UCSD-AML1 (cell line): ENCODE measurements around the gene CATSPER2.
"Not testable (repeated sequence)": the region's sequence is repeated elsewhere in the genome, so short reads cannot be mapped to it uniquely, and the experiment has no call there.

ENCODE experiments used
- DNase-seq: peaks from one replicate; lab custom pipeline; 2025; ENCODE audit not compliant: unreplicated experiment; lab: John Stamatoyannopoulos, UW

Gene CATSPER2

DNA sequence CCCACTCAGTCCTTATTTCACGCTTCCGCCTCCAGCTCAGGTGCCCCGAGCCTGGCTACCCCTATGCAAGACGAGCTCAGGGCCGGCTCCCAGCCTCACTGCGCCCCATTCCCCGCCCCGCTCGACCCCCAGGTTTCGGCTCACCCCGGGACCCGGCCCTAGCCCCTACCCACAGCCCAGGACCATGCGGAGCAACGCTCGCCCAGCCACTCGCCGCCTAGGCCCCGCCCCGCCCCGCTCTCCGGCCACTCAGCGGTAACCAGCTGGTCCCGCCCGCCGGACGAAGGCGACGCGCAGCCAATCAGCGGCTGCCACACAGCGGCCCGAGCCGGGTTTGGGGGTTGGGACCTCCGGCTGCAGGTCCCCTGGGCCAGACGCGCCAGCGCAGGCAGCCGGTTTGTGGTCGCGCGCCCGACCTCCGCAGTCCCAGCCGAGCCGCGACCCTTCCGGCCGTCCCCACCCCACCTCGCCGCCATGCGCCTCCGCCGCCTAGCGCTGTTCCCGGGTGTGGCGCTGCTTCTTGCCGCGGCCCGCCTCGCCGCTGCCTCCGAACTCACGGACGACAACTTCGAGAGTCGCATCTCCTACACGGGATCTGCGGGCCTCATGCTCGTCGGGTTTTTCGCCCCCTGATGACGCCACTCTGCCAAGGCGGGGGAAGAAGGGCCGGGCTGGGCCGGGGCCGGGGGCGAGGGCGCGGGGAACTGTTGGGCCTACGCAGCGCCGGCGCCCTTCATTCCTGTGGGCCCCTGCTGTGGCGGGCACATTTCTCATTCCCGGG, at the start of gene CATSPER2:
TSS of gene CATSPER2 (minus strand) at position 196 of the 781 bp plus-strand sequence. CDS start 783 bp downstream, outside the sequence.
- no peak for DNase-seq

DNA sequence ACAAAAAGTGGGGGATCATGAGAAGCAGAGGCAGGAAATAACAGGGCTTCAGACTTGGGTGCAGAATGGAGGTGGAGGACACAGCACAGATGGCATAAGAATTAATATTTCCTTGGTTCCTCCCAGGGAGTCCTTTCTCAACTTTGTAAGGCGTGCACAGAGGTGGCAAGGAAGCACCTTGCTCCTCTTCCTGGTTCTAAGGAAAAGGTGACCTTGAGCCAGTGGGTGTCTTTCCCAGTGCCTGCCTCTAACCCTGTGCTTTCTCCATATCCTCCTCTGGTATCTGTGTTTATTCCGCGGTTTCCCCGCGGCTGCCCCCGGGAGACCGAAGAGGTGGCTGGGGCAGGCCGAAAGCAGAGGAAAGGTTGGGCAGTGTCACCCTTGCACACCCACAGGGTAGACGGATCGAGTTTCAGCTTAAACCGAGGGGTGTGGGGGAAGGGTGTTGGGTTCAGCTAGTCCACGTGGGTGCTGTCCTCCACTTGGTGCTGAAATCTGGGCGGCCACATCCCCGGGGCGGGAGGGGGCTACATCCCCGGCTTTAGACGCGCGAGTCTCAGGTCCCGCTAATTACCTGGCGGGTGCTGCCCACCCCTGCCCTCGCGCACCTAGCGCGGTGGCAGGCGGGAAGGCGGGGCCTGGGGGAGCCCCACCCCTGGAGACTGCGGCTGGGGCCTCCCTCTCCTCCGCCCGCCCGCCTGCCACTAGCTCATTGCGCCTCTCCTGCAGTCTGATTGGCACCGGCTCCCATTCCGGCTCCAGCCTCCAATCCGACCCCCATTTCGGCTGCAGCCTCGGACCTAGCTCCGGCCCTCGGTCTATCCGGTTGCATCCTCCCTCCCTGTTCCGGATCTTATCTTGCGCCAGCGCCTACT, 44.7 kb upstream of the CATSPER2 start, which contains the start of gene CKMT1A:
TSS of gene CKMT1A (plus strand) at position 712 of the 875 bp plus-strand sequence. CDS start 192 bp downstream, outside the sequence.
- DNase-seq: not testable (repeated sequence)

DNA sequence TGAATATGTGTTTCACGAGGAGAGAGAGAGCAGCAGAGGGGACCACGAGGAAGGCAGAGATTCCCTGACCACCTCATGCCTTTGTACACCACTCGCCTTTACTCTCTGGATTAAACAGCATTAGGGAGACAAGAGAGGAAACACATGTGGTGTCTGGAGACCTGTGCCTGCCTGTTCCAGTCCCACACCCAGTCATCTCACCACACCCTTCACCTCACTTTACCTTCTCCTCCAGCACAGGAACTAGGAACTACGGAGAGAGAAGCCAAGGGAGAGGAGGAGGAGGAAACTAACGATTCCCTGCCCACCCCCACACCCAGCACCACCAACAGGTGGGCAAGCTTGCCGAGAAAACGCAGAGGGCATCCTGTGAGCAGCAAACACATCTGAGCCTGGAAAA, 44.0 kb upstream of the CATSPER2 start:
- not testable (repeated sequence) for DNase-seq

DNA sequence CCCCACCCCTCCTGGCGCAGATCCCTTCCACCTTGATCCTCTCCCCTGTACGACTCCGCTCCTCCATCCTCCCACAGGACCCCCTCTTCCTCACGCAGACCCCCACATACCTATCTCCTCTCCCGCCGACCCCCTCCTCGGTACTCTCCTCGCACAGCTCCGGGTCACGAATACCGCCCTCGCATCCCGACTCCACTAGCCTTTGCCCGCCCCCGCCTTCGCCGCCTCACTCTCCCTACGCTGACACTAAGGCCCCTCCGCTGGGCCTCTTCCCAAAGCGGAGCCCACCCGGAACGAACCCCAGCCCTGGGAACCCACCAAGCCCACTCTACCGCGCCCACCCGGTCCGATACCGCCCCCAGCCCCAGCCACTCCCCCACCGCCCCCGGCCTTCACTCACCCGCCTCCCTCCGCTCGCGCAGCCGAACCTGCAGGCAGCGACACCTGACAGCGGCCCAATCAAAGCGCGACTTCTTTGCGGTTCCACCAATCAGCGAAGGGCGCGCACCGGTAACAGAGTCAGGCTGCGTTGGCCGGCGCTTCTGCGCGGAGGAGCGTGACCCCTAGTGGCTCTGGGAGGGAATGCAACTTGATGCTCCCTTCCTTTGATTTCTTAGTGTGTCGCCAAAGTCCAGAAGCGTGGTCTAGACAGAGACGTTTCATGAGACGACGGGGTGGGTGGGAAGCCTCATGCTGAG, 41.1 kb upstream of the CATSPER2 start:
- not testable (repeated sequence) for DNase-seq

DNA sequence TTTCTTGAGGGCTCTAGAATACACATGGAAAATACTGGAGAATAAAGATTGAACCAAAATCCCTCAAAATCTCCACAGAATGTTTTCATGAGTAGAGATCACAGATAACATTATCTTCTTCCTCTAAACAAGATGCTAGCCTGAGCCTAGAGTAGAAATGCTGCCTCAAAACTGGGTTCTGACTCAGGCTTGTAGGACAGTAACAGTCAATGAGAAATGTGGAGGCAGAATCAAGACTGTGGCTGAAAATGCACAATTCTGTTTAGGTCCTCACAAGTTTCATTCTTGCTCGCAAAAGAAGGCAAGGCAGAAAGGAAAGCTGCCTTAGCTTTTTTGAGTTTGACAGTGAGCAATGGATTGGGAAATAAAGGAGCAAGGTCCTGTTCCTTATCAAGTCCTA, 25.5 kb upstream of the CATSPER2 start:
- DNase-seq: not testable (repeated sequence)

DNA sequence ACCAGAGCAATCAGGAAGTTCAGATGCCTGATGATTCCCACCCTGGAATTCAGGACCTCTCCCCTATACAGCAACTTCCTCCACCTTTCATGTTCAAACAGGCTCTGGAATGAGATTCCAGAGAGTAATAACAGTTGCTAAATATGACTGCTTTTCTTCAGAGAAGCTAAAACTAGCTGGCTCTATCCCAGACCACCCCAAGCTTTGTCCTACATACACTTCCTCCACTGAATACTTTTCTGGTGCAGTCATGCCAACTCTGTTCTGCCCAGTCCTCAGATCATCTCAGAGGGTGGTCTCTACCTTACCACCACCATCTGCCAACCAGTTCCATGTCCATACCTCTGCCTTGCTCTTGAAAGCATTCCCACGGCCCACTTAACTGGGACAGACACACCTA, 17.5 kb upstream of the CATSPER2 start:
- DNase-seq: not testable (repeated sequence)

DNA sequence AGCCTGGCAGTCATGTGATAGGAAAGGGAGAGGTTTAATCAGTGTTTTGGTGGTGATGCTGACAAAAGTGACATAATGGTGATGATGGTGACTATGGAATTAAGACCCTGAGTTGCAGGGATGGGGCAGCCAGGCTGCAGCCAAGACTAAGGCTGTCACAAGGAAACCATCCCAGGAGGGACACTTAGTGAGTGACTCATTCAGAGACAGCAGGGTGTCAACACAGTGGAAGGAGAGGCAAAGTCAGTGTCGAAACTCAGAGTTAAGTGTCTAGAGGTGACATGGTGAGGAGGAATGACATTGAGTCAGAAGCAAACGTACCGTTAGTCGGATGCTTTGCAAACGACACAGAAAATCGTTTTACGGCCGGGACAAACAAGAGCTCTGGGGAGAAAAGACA, 14.7 kb upstream of the CATSPER2 start:
- not testable (repeated sequence) for DNase-seq

DNA sequence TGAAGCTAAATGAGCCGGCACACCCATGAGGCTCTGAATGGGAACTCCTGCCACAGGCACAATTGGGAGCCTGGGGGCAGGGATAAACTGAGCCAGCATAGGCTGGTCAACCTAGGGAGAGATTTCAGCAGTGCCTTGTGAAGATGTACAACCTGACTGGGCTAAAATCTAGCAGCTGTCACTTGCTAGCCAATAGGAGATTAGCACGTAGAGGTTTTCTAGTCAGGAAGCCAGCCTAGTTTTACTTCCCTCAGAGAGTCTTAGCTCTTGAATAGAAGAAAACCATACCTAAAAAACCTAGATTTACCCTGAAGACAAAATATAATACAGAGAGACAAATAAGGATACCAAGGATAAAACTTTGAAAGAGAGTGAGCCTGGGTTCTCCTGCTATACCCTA, 13.6 kb upstream of the CATSPER2 start:
- DNase-seq: not testable (repeated sequence)

DNA sequence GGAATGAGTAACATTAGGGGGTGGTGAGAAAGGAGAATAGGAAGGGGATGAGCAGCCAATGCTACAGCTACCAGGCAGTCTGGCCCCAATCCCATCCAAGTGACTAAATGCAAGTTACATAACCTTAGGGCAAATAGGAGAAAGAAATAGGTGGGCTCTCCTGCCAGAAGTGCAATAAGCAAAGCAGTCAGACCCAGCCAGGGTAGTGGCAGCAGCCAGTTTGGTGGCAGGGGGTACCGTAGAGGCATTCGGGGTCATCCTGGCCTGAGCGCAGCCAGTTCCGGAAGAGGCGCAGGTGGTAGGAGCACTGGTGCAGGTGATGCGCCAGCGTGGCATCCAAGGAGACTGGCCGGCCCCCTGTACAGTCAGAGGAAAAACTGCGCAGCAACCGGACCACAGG, 11.1 kb upstream of the CATSPER2 start:
- DNase-seq: not testable (repeated sequence)

DNA sequence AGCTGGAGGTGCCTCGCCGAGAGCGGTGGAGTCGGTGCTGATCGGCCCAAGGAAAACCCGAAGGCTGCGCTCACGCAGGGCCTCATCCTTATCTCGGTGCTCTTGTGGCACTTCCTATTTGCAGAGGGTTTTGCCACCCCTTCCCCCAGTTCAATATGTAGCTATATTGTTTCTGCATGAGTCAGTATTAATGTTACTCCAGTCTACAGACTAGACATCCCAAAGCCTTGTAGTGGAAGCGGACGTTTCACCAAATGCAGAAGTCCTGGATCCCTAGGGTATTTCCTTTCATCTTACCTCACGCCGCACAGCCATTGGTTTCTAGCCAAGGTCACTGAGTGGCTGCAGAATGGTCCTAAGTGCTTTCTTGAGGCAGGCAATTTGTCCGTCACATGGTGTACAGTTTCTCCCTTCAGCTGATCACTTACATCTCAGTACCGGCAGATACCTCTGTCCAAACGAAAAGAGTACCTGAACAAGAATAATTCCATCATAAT, 834 bp upstream of the CATSPER2 start:
- DNase-seq: not testable (repeated sequence)

DNA sequence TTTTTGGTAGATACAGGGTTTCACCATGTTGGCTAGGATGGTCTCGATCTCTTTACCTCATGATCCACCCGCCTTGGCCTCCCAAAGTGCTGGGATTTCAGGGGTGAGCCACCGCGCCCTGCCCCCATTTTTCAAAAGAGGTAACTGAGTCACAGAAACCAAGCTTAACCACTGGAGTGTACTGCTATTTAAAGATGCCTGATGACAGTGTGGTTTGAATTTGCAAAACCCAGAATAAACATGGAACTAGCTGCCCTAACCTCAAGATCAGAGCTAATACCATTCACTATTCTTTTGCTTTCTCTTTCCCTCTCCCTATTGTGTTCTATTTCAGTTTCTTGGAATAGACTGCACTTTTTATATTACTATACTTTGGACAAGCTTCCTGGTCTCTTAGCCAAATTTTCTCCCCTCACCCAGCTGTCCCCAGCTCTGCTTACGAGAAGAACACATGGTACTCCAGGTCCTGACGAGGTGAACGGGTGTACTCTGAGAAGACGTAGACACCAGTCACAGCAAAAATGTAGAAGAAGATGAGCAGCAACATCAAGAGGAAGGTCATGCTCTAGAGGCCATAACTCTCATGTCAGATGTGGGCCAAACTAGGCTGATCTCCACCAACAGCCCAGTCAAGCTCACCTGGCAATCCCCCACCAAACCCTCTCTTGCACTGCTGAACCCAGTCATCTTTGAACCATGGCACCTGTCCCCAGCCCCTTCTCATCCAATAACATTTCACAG, 10.0 kb downstream of the CATSPER2 start:
- not testable (repeated sequence) for DNase-seq

DNA sequence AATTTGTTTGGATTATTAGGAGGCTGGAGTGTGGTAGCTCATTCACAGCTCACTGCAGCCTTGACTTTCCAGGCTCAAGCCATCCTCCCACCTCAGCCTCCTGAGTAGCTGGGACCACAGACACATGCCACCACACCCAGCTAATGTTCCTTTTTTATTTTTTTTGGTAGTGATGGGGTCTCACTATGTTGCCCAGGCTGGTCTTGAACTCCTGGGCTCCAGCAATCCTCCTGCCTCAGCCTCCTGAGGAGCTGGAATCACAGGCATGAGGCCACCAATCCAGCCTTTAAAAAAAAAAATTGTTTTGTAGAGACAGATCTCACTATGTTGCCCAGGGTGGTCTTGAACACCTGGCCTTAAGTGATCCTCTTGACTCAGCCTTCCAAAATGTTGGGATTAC, 21.7 kb downstream of the CATSPER2 start:
- not testable (repeated sequence) for DNase-seq

DNA sequence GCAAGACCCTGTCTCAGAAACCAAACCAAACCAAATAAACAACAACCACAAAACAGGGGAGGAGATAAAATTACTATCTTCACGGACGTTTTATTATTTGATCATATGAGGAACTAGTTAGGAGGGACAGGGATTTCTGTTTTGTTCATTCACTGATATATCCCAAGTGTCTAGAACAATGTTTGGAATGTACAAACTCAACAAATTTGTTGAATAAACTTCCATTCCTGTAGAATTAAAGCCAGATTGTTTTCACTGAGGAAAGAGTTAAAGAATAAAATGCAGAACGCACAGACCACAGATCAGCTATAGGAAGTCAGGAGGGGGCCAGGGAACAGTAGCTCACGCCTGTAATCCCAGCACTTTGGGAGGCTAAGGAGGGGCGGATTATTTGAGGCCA, 23.5 kb downstream of the CATSPER2 start:
- no peak for DNase-seq

DNA sequence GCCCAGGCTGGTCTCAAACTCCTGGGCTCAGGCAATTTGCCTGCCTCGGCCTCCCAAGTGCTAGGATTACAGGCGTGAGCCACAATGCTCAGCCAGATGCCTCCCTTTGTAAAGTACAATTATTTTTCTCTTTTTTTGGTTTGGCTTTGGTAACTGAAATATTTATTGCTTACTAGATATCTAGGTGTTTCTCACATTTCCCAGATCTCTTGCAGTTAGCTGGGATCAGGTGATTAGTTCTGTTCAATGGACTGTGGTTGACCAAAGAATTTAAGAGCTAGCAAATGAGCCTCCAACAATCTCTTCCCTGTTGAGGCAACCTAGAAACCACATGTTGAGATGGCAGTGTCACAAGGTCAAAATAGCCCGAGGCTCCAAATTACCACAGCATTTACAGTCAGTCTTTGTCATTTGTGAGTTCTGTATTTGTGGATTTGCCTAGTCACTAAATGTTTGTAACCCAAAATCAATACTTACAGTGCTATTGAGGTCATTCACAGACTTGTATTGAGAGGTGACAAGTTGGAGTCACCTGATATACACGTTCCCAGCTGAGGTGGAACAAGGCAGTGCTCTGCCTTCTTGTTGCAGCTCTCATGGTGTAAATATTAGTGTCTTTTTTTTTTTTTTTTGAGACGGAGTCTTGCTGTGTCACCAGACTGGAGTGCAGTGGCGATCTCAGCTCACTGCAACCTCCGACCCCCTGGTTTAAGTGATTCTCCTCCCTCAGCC, 26.4 kb downstream of the CATSPER2 start:
- DNase-seq: not testable (repeated sequence)

DNA sequence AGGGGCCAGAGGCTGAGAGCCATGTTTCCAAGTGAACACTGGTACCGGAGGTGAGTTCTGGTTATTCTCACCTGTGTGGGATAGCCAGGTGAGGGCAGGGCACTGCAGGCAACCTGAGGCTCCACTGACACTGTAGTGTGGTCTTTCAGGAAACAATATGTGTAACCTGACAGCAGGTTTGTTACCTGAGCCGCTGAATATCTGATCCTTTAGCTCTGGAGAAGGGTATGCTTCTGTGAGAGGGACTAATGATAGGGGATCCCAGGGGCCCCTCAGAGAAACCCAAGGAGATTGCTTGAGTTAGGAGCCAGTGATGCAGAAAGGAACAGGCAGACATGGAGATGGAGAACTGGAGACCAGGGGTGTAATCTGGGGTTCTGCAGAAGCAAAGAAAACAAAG, 29.9 kb downstream of the CATSPER2 start, which contains the start of gene STRC:
TSS of gene STRC (minus strand) at position 101 of the 400 bp plus-strand sequence. CDS start at position 23, 78 bp downstream.
- not testable (repeated sequence) for DNase-seq

DNA sequence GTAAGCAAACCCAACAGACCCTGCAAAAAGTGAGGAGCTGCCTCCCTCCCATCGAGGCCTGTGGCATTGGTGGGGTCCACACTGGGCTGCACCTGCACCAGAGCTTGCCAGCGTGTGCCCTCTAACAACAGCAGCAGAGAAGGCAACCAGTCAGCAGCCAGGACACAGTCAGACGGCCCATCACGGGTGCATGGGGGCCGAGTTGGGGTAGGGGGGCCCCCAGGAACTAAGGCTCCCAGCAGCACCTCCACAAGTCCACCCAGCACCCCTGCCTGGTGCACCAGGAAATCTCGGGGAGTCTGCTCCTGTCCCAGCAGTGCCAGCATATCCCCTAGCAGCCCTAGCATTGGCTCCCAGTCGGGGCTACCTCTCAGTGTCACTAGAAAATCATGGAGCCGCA, 30.9 kb downstream of the CATSPER2 start:
- not testable (repeated sequence) for DNase-seq

DNA sequence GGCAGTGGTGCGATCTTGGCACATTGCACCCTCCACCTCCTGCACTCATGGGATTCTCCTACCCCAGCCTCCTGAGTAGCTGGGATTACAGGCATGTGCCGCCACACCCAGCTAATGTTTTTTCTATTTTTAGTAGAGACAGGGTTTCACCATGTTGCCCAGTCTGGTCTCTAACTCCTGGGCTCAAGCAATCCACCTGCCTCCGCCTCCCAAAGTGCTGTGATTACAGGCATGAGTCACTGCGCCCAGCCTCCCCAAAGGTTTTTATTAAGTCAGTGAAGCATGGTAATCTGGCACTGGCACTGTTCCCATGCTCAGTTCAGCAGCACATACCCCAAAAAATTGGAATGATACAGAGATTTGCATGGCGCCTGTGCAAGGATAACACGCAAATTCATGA, 46.4 kb downstream of the CATSPER2 start:
- not testable (repeated sequence) for DNase-seq

DNA sequence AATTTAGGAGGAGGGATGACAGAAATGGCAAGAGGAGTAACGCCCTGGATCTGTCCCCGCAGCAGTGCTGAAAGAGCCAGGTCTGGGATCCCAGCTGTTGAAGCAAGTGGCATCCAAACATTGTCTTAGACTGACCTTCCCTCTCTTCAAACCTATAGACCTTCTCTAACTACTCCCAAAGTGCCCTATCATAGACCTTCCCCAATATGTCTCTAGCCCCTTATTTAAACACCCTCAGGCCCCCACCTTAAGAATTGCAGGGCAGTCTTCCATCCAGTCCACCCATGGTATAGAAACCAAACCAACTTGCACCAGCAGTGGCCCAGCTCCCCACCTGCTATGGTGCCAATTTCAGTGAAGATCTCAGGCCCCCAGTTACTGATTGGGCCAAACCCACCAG, 48.4 kb downstream of the CATSPER2 start:
- not testable (repeated sequence) for DNase-seq

DNA sequence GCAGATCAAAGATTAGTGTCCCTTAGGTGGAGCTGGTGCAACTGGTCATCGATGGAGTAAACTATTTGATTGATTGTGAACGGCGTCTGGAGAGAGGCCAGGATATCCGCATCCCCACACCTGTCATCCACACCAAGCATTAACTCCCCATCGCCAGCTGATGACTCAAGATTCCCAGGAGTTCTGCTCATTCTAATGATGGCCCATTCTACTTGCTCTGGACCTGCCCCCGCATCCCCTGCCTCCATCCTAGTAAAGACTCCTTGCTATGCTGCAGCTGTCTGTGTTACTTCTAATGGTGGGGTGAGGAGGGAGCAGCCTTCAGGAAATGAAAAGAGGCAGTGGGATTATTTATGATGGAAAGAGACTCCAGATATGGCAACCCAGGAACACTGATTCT, 49.5 kb downstream of the CATSPER2 start:
- DNase-seq: not testable (repeated sequence)
